Muscle of leg (tissue), 11 donors: Measurements from ENCODE around the gene PPM1G. TPM values are rescaled to one million over a fixed set of nuclear protein-coding genes. Genes with fewer than 3 reads are reported as not detected.
A peak's percentile ranks its signal among the peaks of the same experiment; 100 is the strongest.

Experiments
- DNase-seq: peaks from one replicate; pipeline ENCODE4 v3.0.0; 2013
- H3K27ac ChIP-seq: one replicate; pipeline ENCODE4 v1.5.1; 2013; ENCODE audit warnings: mild to moderate bottlenecking, low read length, control low read depth
- H3K27me3 ChIP-seq: one replicate; pipeline ENCODE4 v1.6.1; 2013; ENCODE audit warnings: low read length; ENCODE audit not compliant: control insufficient read depth, insufficient read depth
- H3K36me3 ChIP-seq: one replicate; pipeline ENCODE4 v1.6.1; 2013; ENCODE audit warnings: low read length; ENCODE audit not compliant: control insufficient read depth, insufficient read depth
- H3K4me1 ChIP-seq: one replicate; pipeline ENCODE4 v1.6.1; 2013; ENCODE audit warnings: low read length; ENCODE audit not compliant: control insufficient read depth, insufficient read depth
- H3K4me3 ChIP-seq: one replicate; pipeline ENCODE4 v1.5.1; 2013; ENCODE audit warnings: low read length, control low read depth
- H3K9me3 ChIP-seq: replicated peaks from 2 replicates; pipeline ENCODE4 v1.6.1; 2013; ENCODE audit warnings: low read depth, low read length; ENCODE audit not compliant: control insufficient read depth
- WGBS: methylation state at CpG from one replicate; pipeline ENCODE4 v1.1.5; 2013; ENCODE audit warnings: missing lambda C conversion rate; ENCODE audit not compliant: insufficient coverage; 5-methylcytosine and 5-hydroxymethylcytosine counted together
- polyA plus RNA-seq, 8 donors: library from polyadenylated mRNA; unstranded; fragments of 120-200 nt; gene quantifications; one replicate each; pipeline versions ENCODE4 v1.2.1 to v1.2.3, GENCODE V29; 2013; ENCODE audit warnings: inconsistent platforms in 1 of 8, low replicate concordance in 1 of 8; ENCODE audit not compliant: insufficient read length in 8 of 8, insufficient read depth in 1 of 8
- total RNA-seq: library from RNA; stranded (reverse); fragments of 120-200 nt; gene quantifications from one replicate; pipeline ENCODE4 v1.2.4, GENCODE V29; 2013

PPM1G gene
- total and polyA plus RNA-seq, 9 donors = 39.0 to 70.1 (median 60.0) TPM

DNA sequence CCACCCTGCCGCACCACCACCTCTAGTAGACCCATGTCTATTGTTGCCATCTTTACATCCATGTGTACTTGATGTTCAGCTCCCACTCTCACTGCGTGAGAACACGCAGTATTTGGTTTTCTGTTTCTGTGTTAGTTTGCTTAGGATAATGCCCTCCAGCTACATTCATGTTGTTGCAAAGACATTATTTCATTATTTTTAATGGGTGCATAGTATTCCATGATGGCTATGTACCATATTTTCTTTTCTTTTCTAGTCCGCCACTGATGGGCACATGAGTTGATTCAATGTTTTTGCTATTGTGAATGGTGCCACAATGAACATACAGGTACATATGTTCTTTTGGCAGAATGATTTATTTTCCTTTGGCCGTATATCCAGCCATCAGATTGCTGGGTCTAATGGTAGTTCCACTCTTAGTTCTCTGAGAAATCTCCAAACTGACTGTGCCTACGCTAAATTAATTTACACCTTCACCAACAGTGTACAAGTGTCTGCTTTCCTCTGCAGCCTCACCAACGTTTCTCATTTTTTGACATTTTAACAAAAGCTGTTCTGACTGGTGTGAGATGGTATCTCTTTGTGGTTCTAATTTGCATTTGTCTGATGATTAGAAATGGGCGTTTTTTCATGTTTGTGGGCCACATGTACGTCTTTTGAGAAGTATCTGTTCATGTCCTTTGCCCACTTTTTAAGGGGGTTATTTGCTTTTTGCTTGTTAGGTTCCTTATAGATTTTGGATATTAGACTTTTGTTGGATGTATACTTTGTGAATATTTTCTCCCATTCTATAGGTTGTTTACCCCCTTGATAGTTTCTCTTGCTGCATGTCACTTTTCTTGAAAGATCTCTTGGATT is 18.3 kb downstream of the PPM1G start:
- Histone ChIP-seq H3K4me1 (no peaks in the 10 kb centered on the region), H3K27me3 (no peaks in the 10 kb centered on the region), H3K36me3 (peaks cover 7% of the 10 kb centered on the region), H3K9me3 (no peaks in the 10 kb centered on the region), H3K4me3 (no peak overlapping the region), H3K27ac (no peak overlapping the region)
- 100% methylated on average over 1 of the region's 9 CpGs for WGBS
- no peak for DNase-seq

DNA sequence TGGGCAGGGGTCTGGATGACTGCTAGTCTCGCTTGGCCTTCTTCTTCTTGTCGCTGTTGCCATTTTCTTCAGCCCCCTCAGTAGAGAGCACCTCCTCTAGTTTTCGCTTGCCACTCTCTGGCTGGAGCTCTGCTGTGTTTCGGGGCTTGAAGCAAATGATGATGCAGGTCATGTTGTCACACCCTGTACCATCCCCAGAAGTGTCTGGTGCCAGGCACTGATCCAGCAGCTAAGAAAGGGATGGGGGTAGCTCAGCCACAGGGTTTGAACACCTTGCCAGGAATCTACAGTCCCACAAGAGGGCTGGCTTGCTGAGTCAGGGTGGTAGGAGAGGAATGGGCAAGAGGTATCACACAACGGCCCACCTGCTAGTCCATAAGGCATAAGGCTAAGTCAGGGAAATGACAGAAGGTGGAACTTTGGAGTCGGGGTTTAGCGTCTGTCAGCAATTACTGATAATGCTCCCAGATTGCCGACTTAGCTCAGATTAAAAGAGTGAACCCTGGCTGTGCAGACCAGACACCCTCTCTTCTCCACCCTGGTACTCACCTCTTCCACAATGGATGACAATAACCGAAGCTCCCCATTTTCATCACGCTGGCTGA is 27.7 kb downstream of the PPM1G start:
- no peaks in the 10 kb centered on the region for H3K27me3 ChIP-seq
- peaks cover 19% of the 10 kb centered on the region for H3K4me1 ChIP-seq
- H3K9me3 ChIP-seq = no peaks in the 10 kb centered on the region
- H3K36me3 ChIP-seq = peaks cover 64% of the 10 kb centered on the region
- WGBS = 89% methylated on average over 5 of the region's 10 CpGs
- peak overlapping the region; percentile 95 for H3K27ac ChIP-seq
- peak; percentile 25 for DNase-seq
- no peak overlapping the region for H3K4me3 ChIP-seq

DNA sequence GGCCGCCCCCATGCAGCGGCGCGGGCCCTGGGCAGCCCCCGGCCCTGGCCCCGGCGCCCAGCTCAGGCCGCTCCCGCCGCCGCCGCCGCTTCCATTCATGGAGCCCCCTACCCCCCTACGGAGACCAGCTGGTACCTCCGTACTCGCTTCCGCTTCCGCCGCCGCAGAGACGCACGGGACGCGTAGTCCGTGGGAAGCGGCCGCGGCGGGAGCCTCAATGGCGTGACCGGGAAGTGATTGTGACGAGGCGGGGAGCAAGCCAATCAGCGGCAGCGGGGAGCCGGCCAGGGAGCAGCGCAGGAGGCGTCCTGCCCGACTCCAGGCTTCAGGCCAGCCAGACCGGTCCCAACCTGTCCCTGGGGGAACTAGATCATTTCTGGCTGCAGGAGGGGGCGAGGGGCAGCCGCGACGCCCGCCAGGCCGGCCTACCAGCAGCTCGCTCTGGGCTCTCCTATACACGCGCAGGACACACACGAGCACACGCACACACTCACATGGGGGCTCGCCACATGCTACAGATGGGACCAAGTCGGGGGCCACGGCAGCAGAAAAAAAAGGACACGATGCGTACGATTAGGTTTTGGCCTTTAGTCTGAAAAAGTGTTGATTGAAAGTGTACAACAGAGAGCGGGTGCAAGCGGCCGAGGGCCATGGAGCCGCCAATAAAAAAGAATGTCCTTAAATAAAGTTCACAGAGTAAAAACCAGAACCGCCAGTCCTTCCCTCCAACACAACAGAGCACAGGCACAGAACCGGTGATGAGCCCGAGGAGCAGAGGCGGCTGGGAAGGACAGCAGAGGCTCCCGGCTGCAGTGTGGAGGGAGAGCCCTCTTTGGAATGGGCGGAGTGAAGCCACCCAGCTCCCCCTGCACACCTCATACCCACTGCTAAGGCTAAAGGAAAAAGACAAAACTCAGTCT is 28.5 kb downstream of the PPM1G start, which contains the start of gene ZNF513:
ZNF513 (minus strand) TSS at position 109 of the 920 bp plus-strand sequence. CDS start 208 bp downstream, outside the sequence.
- DNase-seq = peak; percentile 98
- peaks cover 19% of the 10 kb centered on the region for H3K4me1 ChIP-seq
- no peaks in the 10 kb centered on the region for H3K27me3 ChIP-seq
- H3K36me3 ChIP-seq = peaks cover 69% of the 10 kb centered on the region
- H3K4me3 ChIP-seq = peak within 1 kb of the TSS; percentile 79
- no peaks in the 10 kb centered on the region for H3K9me3 ChIP-seq
- peak within 1 kb of the TSS; percentile 95 for H3K27ac ChIP-seq
- 3% methylated on average over 49 of the region's 67 CpGs for WGBS

DNA sequence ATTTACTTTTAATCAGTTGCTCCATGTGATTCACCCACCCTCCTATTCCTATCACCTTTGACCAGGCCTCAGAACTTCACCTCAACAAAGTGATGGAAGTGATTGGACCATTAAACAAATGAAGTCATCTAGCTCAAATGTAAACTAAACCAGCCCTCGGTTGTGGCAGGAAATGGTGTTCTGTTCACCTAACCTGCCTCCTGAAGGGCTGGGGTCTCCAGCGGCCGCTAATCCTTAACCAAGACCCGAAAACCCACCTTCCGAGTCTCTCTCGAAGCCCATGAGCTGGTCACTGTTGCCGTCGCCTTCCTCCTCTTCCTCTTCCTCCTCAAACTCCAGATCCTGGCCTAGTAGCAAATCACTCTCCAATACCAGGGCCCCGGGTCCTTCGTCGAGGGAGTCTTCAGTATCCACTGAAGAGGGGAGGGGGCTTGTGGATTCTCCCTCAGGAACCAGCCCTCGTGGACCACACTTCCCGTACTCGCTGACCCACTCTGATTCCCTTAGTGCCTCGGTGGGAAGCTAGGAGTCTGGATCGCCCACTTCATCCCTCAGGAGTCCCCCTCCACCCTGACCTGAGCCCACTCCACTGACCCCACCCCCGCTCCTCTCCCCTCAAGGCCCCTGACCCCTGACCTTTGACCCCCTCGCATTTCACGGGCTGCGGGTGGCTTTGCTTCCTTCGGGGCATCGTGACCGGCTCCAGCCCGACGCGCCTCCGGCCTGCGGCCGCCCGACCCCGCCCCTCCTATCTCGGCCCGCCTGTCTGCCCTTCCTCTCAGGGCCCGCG is 29.4 kb downstream of the PPM1G start:
- Histone ChIP-seq H3K4me3 (peak overlapping the region; percentile 79), H3K4me1 (peaks cover 19% of the 10 kb centered on the region), H3K36me3 (peaks cover 69% of the 10 kb centered on the region), H3K27ac (peak overlapping the region; percentile 95), H3K27me3 (no peaks in the 10 kb centered on the region), H3K9me3 (no peaks in the 10 kb centered on the region)
- DNase-seq = no peak
- under 1% methylated on average over 30 of the region's 35 CpGs for WGBS

DNA sequence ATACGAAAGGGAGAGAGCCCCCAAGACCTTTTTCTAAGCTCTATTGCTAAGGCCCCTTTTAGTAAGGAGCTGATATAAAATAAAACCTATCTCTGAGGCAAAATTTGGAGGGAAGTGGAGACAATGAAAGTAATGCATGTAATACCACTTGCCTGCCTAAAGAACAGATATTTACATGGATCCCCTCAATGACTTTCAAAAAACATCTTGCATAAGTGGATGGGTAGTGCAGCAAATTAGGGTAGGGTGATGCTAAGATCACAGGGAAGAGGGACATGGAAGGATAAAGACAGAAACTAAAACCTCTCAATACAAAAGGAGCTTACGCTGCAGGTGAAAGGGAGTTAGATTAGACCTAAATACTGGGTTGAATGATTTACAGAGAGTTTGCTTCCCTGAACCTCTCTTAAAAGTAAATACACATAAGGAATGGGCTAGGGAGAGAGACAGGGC is 30.0 kb downstream of the PPM1G start:
- H3K4me1 ChIP-seq = peaks cover 19% of the 10 kb centered on the region
- H3K27me3 ChIP-seq = no peaks in the 10 kb centered on the region
- no CpG with 5 or more reads among the region's 2 CpGs for WGBS
- DNase-seq = no peak
- H3K36me3 ChIP-seq = peaks cover 69% of the 10 kb centered on the region
- no peaks in the 10 kb centered on the region for H3K9me3 ChIP-seq
- H3K27ac ChIP-seq = peak overlapping the region; percentile 95
- peak overlapping the region; percentile 79 for H3K4me3 ChIP-seq

DNA sequence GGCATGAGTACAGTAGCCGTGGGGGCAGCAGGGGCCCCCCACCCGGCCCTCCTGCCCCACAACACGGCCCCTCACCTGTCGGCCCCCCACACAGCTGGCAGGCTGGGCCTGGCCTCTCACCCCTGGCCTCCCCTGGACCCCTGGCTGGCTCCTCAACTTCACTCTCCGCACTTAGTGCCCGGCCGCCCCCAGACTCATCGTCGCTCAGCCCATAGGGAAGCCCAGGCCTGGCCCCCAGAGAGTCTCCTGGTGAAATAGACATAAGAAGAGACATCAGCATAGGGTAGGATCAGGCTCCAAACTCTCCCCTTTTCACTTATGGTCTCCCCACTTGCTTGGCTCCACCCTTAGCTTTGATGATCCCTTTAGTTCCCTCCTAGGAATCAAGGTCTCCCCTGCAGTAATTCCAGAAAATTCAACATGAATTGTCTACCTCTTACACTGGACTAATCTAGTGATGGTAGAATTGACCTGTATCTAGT is 30.5 kb downstream of the PPM1G start:
- Histone ChIP-seq H3K27ac (no peak overlapping the region), H3K4me3 (no peak overlapping the region), H3K4me1 (peaks cover 19% of the 10 kb centered on the region), H3K9me3 (no peaks in the 10 kb centered on the region), H3K36me3 (peaks cover 69% of the 10 kb centered on the region), H3K27me3 (no peaks in the 10 kb centered on the region)
- no peak for DNase-seq
- WGBS = 77% methylated on average over 4 of the region's 9 CpGs

DNA sequence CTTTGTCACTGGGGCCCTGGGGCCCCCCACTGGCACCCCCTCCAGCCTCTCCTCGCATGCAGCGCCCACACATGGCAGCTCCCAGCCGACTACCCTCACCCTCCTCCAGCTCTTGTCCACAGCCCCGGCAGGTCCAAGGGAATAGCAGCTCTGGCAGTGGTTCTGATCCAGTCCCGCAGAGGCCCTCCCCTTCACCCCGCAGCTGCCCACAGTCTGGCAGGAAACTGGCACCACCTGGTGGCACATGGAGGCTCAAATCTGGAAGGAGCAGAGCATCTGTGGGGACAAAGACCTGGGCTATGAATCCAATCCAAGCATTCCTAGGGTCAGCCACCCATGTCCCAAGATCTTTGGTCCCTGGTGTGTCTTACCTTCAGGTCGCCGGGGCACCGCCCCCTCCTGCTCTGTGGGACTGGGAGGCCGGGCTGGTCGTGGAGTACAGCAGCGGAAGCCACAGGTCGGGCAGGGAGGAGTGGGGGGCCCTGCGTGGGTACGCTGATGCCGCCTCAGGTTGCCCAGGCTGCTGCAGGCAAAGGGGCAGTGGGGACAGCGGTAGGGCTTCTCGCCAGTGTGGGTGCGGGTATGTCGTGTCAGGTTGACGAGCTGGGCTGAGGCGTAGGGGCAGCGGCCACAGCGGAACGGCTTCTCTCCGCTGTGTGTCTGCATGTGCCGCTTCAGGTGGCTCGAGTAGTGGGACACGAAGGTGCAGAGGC is 31.1 kb downstream of the PPM1G start:
- 80% methylated on average over 25 of the region's 29 CpGs for WGBS
- H3K27me3 ChIP-seq = no peaks in the 10 kb centered on the region
- H3K4me1 ChIP-seq = peaks cover 19% of the 10 kb centered on the region
- H3K27ac ChIP-seq = no peak overlapping the region
- H3K9me3 ChIP-seq = no peaks in the 10 kb centered on the region
- no peak overlapping the region for H3K4me3 ChIP-seq
- DNase-seq = peak; percentile 26
- peaks cover 69% of the 10 kb centered on the region for H3K36me3 ChIP-seq

DNA sequence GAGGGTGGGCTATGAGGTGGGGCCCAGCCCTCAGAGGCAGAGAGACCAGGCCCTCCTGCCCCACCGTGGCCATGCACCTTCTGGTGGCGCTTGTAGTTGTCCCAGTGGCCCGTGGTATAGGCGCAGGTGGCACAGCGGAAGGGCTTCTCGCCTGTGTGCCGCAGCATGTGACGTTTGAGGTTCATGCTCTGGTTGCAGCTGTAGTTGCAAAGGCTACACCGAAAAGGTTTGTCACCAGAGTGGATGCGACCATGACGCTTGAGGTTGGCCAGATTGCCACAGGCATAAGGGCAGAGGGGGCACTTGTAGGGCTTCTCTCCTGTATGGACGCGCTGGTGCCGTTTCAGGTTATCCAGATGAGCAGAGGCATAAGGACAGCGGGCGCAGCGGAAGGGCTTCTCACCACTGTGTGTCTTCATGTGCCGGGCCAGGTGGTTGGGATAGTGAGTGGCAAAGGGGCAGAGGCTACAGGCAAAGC is 31.7 kb downstream of the PPM1G start:
- WGBS = 92% methylated on average over 11 of the region's 18 CpGs
- no peaks in the 10 kb centered on the region for H3K27me3 ChIP-seq
- no peak for DNase-seq
- no peak overlapping the region for H3K4me3 ChIP-seq
- H3K27ac ChIP-seq = no peak overlapping the region
- H3K4me1 ChIP-seq = peaks cover 19% of the 10 kb centered on the region
- peaks cover 73% of the 10 kb centered on the region for H3K36me3 ChIP-seq
- H3K9me3 ChIP-seq = no peaks in the 10 kb centered on the region
